ENCODE data around the gene PCNX4.

Gene PCNX4

DNA sequence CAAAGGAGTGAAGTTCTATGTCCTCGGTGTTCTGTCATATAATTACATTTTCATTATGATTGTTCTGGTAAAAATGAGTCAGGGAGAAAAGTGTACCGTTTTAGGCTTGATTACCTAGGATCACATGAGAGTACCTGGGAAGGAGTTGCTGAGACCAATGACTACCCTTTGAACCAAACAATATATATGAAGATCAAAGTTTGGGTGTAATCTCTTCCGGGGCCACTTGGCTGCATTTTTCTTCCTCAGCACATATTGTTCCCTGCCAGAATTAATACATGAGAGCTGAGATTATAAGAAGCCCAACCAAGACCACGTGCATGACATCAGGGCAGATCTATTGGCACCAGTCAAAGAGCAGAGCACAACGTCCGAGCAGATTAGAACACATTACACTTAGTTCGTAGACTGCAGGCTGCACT lies 114.5 kb downstream of the PCNX4 start:
- no peak for DNase-seq (ENCODE audit: low read depth)

DNA sequence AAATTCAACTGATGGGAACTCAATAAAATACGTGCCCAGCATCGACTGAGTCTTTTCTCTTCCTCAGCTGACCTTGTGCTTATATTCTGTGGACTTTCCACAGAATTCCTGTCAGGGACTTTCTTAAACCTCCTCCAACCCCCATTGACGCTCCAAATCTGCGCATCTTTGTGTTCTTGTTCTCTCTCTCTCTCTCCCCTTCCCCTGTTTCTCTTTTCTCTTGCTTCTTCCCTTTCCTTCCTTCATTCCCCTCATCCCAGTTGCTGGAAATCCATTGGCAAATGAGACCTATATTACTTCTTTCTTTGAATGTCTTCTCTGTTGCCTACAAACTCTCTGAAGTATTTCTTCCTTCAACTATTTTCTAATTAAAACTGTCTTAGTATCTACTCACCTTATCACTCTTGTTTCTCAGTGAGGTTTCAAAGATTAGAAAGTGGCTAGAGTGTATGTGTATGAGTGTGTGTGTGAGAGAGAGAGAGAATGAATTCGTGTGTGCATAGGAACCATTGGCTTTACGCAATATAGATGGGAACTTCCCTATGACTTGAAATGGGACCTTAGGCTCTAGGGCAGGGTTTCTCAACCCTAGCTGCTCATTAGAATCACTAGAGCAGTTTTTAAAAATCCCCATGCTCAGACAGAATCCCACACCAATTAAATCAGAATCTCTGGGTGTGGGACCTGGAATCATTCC lies 115.3 kb downstream of the PCNX4 start:
- DNase-seq (ENCODE audit: low read depth): no peak

DNA sequence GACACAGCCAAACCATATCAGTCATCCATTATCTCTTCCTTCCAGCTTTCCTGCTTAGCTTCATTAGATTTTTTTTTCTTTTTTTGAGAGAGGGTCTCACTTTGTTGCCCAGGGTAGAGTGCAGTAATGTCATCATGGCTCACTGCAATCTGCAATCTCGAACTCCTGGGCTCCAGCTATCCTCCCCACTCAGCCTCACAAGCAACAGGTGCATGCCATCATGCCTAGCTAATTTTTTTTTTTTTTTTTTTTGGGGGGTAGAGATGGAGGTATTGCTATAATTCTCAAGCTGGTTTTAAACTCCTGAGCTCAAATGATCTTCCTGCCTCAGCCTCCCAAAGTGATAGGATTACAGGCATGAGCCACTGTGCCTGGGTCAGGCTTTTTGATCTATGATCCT lies 119.0 kb downstream of the PCNX4 start:
- DNase-seq (ENCODE audit: low read depth): no peak

DNA sequence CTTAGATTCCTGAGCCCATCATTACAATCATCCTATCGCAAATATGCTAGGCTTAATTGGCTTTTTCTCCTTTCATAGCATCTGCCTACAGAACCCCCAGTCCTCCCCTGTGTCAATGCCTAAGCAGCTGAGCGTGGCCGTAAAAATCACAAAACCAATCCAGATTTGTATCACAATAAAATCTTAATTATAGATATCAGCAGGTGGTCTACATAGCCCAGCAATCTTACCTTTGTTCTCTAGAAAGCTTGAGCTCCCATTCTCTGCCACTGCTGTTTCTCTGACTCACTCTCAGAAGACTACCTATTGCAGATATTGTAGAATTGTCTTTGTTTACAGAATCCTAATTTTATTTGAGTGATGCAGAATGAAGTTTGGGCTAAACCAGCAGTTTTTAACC lies 119.4 kb downstream of the PCNX4 start:
- DNase-seq (ENCODE audit: low read depth): no peak

DNA sequence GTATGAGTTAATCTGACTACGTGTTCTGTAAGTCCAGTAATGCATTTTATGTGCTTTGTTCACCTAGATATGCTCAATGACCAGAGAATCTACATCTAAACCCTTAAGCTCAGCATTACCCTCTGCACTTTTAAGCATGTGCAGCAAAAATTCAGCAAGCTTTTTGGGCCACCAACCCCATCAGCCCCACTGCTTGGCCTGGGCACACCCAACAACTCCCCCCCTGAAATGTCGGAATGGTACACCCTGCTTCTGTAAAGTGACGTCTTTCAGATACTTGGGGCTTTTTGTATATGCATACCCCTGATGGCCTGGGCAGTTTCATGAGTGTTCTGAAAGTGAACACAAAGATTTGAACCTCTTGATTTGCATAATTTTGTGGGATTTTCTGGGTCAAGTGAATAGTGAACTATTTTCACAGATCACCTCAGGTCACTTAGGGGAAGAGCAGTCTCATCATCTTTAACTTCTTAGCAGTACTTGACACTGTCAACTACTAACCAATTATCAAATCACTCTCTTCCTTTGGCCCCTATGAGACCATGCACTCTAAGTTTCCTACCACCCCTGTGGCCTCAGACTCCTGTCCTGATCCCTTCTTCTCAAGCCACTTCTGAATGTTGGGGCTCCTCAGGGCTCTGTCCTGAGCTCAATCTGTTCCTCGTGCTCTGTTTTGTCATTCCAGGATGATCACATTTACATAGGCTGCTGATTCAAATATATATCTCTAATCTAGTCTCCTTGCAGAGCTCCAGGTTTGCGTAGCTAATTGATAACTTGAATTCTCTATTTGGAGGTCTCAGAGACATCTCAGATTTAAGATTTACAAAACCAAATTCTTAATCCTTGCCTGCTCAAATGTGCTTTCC lies 121.0 kb downstream of the PCNX4 start:
- no peak for DNase-seq (ENCODE audit: low read depth)

DNA sequence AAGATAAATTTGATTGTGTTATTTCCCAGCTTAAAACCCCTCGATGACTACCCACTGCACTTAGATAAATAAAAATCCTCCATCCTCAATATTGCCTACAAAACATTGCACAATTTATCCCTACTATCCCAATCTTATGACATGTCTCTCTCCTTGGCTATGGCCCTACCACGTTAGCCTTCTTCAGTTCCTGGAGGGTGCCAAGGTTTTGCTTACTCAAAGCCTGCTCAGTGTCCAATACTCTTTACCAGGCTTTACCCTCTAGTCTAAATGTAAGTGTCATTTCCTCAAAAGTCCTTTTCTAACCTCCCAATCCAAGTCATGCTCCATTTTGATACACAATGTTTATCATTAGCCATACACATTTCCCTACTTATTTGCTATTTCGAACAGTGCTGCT lies 122.3 kb downstream of the PCNX4 start:
- no peak for DNase-seq (ENCODE audit: low read depth)

DNA sequence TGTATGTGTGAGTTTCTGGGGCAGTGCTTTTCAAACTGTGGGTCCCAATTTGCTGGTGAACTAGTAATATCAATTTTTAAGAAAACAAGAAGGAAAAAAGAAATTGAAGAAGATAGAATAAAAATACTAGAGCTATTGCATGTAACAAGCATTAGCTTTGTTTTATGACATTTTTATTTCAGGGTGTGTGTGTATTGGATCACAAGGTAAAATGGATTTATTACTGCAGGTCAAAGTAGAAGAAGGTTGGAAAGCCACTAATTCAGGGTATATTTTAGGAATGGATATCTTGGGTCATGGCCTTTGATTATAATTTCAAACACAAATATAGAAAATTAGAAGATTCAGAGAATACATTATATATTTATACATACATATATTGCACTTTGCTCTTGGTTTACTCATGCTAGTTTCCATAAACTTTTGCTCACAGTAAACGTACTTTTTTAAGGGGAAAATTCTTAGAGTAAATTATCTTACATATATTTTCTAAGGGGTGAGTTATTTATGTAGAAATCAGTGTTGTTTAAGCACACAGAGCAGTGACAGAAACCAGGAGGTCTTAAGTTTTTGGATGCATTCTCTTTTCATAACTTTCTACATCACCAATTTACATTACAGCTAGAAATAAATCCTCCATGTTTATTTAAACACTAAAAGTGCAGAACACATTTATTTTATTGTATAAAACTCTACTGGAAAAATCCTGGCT lies 122.8 kb downstream of the PCNX4 start:
- no peak for DNase-seq (ENCODE audit: low read depth)

DNA sequence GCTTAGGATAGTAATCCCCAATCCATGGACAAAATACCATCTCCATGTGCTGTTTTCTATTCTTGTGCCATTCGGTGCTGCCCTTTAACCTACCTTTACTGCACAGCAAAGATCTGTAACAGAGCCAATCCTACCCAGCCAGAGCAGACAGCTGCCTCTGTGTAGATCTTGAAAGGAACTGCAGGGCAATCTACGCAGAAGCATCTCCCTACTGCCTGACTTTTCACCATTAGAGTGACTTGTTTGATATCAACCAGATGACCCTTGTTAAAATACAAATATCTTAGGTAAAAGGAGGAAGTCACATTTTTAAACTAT lies 123.4 kb downstream of the PCNX4 start:
- no peak for DNase-seq (ENCODE audit: low read depth)

DNA sequence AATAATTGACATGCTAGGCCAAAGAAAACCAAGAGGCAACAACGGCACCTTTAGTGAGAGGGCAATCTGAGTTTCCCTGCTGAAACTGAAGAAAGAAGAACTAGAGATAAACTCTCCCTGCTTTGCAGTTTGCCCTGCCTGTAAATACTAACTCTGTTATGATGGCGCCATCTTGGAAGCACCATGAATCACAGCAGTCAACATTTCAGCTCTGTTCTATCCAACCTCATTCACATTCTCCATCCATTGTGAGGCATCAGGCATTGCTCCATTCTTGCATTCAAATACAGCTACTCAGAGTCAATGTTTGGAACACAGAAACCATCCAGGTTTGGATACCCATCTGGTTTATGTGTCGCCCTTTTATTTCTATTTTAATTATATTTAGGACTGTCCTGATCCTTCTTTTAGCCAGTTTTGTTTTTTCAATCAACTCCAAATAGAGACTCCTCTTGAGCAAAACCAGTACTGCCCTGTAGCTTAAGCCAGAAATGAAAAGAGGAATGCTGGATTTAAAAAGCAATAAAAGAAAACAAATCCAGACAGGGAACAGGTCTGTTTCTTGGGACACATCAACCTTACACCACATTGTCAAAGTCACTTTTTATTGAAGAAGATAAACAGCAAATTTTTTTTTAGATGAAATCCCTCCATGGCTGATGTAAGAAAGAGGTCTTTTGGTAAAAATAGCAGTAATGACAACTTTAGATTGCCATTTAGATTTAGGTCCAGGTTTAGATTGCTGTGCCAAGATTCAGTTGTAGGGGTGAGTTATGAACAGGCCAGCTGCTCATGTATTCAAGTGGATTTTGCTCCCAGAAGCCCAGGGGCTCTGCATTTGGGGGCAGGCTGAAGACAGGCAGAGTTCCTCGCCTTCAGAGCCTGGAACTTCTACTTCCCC lies 124.0 kb downstream of the PCNX4 start:
- no peak for DNase-seq (ENCODE audit: low read depth)

DNA sequence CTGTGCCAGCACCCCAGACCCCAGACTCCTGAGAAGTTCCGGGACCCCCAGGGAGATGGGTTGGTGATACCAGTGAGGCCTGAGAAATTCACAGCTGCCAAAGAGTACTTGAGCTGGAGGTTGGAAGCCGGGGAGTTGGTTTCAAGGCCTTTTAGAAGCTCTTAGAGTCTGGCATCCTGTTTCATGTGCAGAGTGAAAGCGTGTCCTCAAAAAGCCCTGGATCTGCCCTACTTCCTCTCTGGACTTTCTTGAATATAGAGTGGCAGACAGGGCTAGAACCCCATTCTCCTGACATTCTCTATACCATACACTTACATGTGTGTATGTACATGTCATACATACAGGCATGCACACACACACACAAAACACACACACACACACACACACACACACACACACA lies 126.0 kb downstream of the PCNX4 start:
- no peak for DNase-seq (ENCODE audit: low read depth)
